HEK293 (cell line): ENCODE measurements around the gene THSD7A.

Experiments
- CTCF ChIA-PET: fragments of 350-600 bp; formaldehyde crosslinking; extraction: SDS; loops from one replicate; lab custom pipeline; 2021; ENCODE audit warnings: antibody characterized with exemption; lab: Yijun Ruan, JAX
- POLR2A ChIA-PET: fragments of 300-600 bp; formaldehyde crosslinking; extraction: SDS; loops from one replicate; lab custom pipeline; 2020; ENCODE audit warnings: antibody characterized with exemption, inconsistent platforms; lab: Yijun Ruan, JAX
- H3K27ac ChIP-seq: fragments of 200-500 bp; sonication (Bioruptor generic); 2 replicates; pipeline ENCODE4 v1.5.1; 2014; ENCODE audit warnings: low read depth, low read length, control low read depth, inconsistent platforms; ENCODE audit errors: extremely low read depth
- H3K36me3 ChIP-seq, 2 experiments: fragments of 200-500 bp in 1 of 2; sonication (Bioruptor generic) in 1 of 2; 1 replicate in 1 of 2; 2 replicates in 1 of 2; pipeline ENCODE4 v1.5.1; 2014 to 2017; ENCODE audit warnings: inconsistent platforms in 2 of 2, low read length in 2 of 2; ENCODE audit not compliant: control insufficient read depth in 2 of 2, insufficient read depth in 1 of 2
- H3K4me1 ChIP-seq: fragments of 200-500 bp; sonication (Bioruptor generic); 2 replicates; pipeline ENCODE4 v1.5.1; 2014; ENCODE audit warnings: mild to moderate bottlenecking, low read length, inconsistent platforms; ENCODE audit not compliant: control insufficient read depth, insufficient read depth
- H3K4me3 ChIP-seq: 2 replicates; pipeline ENCODE4 v1.5.1; 2011; ENCODE audit warnings: low read depth, mild to moderate bottlenecking, control low read depth, low read length, moderate library complexity
- H3K9me3 ChIP-seq: fragments of 200-500 bp; sonication (Bioruptor generic); 2 replicates; pipeline ENCODE4 v1.5.1; 2014; ENCODE audit warnings: low read depth, low read length, inconsistent platforms; ENCODE audit not compliant: control insufficient read depth, insufficient read depth
- BCL11B ChIP-seq: fragments of 450-650 bp; formaldehyde crosslinking; IDR thresholded peaks from 2 replicates; pipeline ENCODE4 v1.5.1; 2016; ENCODE audit warnings: low read depth, missing biosample characterization, missing genetic modification characterization
- MEIS1 ChIP-seq: sonication (generic); formaldehyde crosslinking; IDR thresholded peaks from 2 replicates; pipeline ENCODE4 v1.8.1; 2022; ENCODE audit warnings: missing genetic modification reagents, mild to moderate bottlenecking, borderline replicate concordance
- OVOL3 ChIP-seq: fragments of 450-650 bp; formaldehyde crosslinking; IDR thresholded peaks from 2 replicates; pipeline ENCODE4 v1.5.1; 2016; ENCODE audit warnings: missing biosample characterization, missing genetic modification characterization
- SP7 ChIP-seq: fragments of 450-650 bp; formaldehyde crosslinking; IDR thresholded peaks from 2 replicates; pipeline ENCODE4 v1.5.1; 2016; ENCODE audit warnings: missing biosample characterization, missing genetic modification characterization
- ZBTB20 ChIP-seq: fragments of 450-650 bp; formaldehyde crosslinking; IDR thresholded peaks from 2 replicates; pipeline ENCODE4 v1.5.1; 2016; ENCODE audit warnings: missing biosample characterization, missing genetic modification characterization
- ZFP3 ChIP-seq: fragments of 450-650 bp; formaldehyde crosslinking; IDR thresholded peaks from 2 replicates; pipeline ENCODE4 v1.5.1; 2016; ENCODE audit warnings: low read depth, missing biosample characterization, missing genetic modification characterization
- ZNF223 ChIP-seq: fragments of 450-650 bp; formaldehyde crosslinking; IDR thresholded peaks from 2 replicates; pipeline ENCODE4 v1.5.1; 2016; ENCODE audit warnings: missing biosample characterization, missing genetic modification characterization
- ZNF658 ChIP-seq: fragments of 450-650 bp; formaldehyde crosslinking; IDR thresholded peaks from 2 replicates; pipeline ENCODE4; 2016; ENCODE audit warnings: missing biosample characterization, missing genetic modification characterization
- ZNF660 ChIP-seq: fragments of 450-650 bp; IDR thresholded peaks from 2 replicates; pipeline ENCODE4 v1.5.1; 2018; ENCODE audit warnings: missing biosample characterization, mild to moderate bottlenecking, missing genetic modification characterization
- ZNF747 ChIP-seq: fragments of 450-650 bp; formaldehyde crosslinking; IDR thresholded peaks from 2 replicates; pipeline ENCODE4 v1.5.1; 2016; ENCODE audit warnings: missing biosample characterization, missing genetic modification characterization
- TF ChIP-seq, protein P1 (sequence below): fragments of 450-650 bp; formaldehyde crosslinking; IDR thresholded peaks from 2 replicates; pipeline ENCODE4 v1.5.1; 2016; ENCODE audit warnings: missing biosample characterization, missing genetic modification characterization, low read depth
- TF ChIP-seq, protein P2 (sequence below): sonication (generic); formaldehyde crosslinking; IDR thresholded peaks from 2 replicates; pipeline ENCODE4 v1.8.1; 2022; ENCODE audit warnings: mild to moderate bottlenecking, moderate library complexity, missing genetic modification reagents
- TF ChIP-seq, protein P3 (sequence below): fragments of 450-650 bp; formaldehyde crosslinking; IDR thresholded peaks from 2 replicates; pipeline ENCODE4 v1.5.1; 2016; ENCODE audit warnings: missing biosample characterization, missing genetic modification characterization
- TF ChIP-seq, protein P4 (sequence below): fragments of 450-650 bp; formaldehyde crosslinking; IDR thresholded peaks from 2 replicates; pipeline ENCODE4 v1.5.1; 2016; ENCODE audit warnings: missing biosample characterization, missing genetic modification characterization, borderline replicate concordance
- TF ChIP-seq, protein P5 (sequence below): fragments of 450-650 bp; formaldehyde crosslinking; IDR thresholded peaks from 2 replicates; pipeline ENCODE4 v1.5.1; 2016; ENCODE audit warnings: missing biosample characterization, missing genetic modification characterization
- TF ChIP-seq, protein P6 (sequence below): fragments of 450-650 bp; formaldehyde crosslinking; IDR thresholded peaks from 2 replicates; pipeline ENCODE4 v1.5.1; 2016; ENCODE audit warnings: missing biosample characterization, missing genetic modification characterization
- TF ChIP-seq, protein P7 (sequence below): fragments of 450-650 bp; formaldehyde crosslinking; IDR thresholded peaks from 2 replicates; pipeline ENCODE4 v1.5.1; 2016; ENCODE audit warnings: missing biosample characterization, missing genetic modification characterization, borderline replicate concordance

THSD7A gene

DNA sequence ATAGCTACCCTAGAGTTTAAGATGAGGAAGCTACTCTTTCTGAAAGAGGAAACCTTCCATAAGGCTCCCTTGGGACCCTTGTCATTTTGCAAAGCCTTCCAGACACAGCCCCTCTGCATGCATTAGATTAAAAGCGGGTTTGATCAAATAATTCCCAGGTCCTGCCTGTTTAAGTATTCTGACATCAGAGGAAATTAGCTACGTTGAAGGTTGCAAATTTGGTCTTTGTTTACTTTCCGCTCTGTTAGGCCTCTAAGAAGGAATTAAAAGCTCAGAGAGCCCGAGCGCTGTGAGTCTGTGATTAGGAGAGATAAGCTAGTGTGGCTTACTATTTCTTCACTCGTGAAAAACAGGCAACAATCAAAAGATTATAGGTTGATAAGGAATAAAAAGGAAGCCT lies 1.4 kb upstream of the THSD7A start (continued):
- TF ChIP-seq ZNF660 (tag by site-specific recombination) (no peak), SP7 (tag by site-specific recombination) (0 out of 2 replicates have a peak, but pooled peaks have one; percentile 13), ZNF223 (tag by site-specific recombination) (no peak)
- TF ChIP-seq, protein P1, sequence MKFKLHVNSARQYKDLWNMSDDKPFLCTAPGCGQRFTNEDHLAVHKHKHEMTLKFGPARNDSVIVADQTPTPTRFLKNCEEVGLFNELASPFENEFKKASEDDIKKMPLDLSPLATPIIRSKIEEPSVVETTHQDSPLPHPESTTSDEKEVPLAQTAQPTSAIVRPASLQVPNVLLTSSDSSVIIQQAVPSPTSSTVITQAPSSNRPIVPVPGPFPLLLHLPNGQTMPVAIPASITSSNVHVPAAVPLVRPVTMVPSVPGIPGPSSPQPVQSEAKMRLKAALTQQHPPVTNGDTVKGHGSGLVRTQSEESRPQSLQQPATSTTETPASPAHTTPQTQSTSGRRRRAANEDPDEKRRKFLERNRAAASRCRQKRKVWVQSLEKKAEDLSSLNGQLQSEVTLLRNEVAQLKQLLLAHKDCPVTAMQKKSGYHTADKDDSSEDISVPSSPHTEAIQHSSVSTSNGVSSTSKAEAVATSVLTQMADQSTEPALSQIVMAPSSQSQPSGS, result no peak

DNA sequence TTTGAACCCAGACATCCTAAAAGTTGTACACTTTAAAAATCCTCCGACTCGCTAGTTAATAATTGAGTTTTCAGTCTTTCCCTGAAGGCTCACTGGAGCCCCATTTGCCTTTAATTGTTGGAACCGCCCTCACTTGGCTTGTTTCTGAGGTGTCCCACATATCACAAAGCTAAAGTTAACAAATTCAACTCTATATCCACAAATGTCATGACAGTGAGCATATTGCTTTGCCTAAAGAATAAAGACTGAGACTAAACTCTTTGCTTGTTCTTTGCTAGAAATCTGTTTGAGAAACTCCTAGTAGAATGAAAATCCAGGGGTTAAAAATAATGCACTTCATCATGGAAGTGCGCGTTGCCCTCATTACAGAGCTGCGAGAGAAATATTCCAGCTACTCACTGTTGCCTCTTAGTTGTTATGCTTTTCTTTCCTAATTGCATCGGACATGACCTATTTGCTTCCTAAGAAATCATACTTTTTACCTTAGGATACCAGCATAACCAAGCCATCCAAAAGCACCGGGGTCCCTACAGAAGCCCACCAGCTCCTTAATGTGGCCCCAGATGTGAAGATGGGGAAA lies 752 bp downstream of the THSD7A start:
- Histone ChIP-seq H3K4me3 (peak overlapping the region; percentile 58), H3K4me1 (peaks cover 2% of the 10 kb centered on the region), H3K36me3 (no peaks in the 10 kb centered on the region), H3K9me3 (no peaks in the 10 kb centered on the region), H3K27ac (peak overlapping the region; percentile 58; the same call in 1 of the 2 replicates)
- CTCF ChIA-PET, result interaction anchor here (1.3 kb wide), 1 partner anchor 627 kb away, joined by 4 read pairs; no protein-coding TSS in a partner anchor
- POLR2A ChIA-PET, result no interaction called here
- 0 out of 2 replicates have a peak, but pooled peaks have one; percentile 33 for TF ChIP-seq MEIS1 (CRISPR knock-in tag)
- TF ChIP-seq, protein P2, sequence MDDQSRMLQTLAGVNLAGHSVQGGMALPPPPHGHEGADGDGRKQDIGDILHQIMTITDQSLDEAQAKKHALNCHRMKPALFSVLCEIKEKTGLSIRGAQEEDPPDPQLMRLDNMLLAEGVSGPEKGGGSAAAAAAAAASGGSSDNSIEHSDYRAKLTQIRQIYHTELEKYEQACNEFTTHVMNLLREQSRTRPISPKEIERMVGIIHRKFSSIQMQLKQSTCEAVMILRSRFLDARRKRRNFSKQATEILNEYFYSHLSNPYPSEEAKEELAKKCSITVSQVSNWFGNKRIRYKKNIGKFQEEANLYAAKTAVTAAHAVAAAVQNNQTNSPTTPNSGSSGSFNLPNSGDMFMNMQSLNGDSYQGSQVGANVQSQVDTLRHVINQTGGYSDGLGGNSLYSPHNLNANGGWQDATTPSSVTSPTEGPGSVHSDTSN, result no peak
- TF ChIP-seq, protein P3, sequence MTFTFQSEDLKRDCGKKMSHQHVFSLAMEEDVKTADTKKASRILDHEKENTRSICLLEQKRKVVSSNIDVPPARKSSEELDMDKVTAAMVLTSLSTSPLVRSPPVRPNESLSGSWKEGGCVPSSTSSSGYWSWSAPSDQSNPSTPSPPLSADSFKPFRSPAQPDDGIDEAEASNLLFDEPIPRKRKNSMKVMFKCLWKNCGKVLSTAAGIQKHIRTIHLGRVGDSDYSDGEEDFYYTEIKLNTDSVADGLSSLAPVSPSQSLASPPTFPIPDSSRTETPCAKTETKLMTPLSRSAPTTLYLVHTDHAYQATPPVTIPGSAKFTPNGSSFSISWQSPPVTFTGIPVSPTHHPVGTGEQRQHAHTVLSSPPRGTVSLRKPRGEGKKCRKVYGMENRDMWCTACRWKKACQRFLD (tag by site-specific recombination), result no peak
- TF ChIP-seq, protein P4, sequence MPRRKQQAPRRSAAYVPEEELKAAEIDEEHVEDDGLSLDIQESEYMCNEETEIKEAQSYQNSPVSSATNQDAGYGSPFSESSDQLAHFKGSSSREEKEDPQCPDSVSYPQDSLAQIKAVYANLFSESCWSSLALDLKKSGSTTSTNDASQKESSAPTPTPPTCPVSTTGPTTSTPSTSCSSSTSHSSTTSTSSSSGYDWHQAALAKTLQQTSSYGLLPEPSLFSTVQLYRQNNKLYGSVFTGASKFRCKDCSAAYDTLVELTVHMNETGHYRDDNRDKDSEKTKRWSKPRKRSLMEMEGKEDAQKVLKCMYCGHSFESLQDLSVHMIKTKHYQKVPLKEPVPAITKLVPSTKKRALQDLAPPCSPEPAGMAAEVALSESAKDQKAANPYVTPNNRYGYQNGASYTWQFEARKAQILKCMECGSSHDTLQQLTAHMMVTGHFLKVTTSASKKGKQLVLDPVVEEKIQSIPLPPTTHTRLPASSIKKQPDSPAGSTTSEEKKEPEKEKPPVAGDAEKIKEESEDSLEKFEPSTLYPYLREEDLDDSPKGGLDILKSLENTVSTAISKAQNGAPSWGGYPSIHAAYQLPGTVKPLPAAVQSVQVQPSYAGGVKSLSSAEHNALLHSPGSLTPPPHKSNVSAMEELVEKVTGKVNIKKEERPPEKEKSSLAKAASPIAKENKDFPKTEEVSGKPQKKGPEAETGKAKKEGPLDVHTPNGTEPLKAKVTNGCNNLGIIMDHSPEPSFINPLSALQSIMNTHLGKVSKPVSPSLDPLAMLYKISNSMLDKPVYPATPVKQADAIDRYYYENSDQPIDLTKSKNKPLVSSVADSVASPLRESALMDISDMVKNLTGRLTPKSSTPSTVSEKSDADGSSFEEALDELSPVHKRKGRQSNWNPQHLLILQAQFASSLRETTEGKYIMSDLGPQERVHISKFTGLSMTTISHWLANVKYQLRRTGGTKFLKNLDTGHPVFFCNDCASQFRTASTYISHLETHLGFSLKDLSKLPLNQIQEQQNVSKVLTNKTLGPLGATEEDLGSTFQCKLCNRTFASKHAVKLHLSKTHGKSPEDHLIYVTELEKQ (tag by site-specific recombination), result no peak
- TF ChIP-seq, all 188 proteins: peak for 1

DNA sequence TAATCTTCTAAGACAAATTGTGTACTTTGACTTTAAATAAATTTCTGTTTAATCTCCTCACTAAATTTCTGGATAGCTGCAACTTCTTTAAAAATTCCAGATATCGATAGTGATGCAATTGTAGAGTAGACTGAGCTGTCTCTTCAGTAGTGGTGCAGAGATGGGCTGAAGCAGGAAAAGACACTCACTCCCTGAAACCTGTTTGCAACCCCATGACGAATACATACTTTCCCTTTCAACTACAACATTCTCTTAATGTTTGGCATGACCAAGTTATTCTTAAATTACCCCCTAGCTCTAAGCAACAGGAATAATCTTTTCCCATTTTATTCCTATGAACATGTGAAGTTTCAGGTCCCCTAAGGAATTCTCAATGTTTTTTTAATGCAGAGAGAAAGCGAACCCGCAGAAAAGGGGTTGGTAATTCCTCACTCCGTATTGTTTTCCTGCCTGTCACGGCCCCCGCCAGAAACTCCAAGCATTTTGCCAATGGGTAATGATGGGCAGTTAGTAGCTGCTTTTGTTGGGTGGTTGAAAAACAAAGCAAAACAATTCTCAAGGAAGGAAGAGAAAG lies 1.3 kb downstream of the THSD7A start:
- POLR2A ChIA-PET, result no interaction called here
- peak overlapping the region; percentile 58 for H3K4me3 ChIP-seq
- H3K4me1 ChIP-seq, result peaks cover 2% of the 10 kb centered on the region
- H3K36me3 ChIP-seq, result no peaks in the 10 kb centered on the region
- CTCF ChIA-PET, result interaction anchor here (0.7 to 1.4 kb wide), 4 partner anchors 9 to 628 kb away, joined by 3 to 5 read pairs (median 4); no protein-coding TSS in a partner anchor
- H3K9me3 ChIP-seq, result no peaks in the 10 kb centered on the region
- H3K27ac ChIP-seq, result peak overlapping the region; percentile 58; the same call in 1 of the 2 replicates
- TF ChIP-seq ZBTB20 (0 out of 2 replicates have a peak, but pooled peaks have one; percentile 7), BCL11B (tag by site-specific recombination) (no peak)

DNA sequence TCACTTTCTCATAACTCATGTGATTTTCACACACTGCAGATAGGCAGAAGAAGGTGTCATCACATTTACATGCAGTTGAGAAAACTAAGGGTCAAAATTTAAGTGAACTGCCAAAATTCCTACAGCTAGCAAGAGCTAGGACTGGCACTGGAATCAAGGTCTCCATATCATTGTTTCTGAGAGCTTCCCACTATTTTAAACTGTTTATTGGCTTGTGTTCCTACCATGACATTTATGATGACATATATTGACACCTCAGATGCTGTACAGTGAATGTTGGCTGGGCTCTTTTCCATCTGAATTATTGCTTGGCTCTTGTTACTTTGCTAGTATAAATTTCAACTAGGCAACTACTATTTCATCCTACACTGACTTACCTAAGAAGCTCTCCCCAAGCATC lies 2.0 kb downstream of the THSD7A start:
- ChIA-PET CTCF (interaction anchor here (0.9 to 1.4 kb wide), 2 partner anchors 10 to 486 kb away, joined by 3 to 5 read pairs; no protein-coding TSS in a partner anchor), POLR2A (no interaction called here)
- H3K27ac ChIP-seq, result no peak overlapping the region
- TF ChIP-seq ZFP3 (tag by site-specific recombination) (no peak), ZNF747 (no peak), OVOL3 (tag by site-specific recombination) (no peak), ZNF658 (no peak)
- TF ChIP-seq, protein P5, sequence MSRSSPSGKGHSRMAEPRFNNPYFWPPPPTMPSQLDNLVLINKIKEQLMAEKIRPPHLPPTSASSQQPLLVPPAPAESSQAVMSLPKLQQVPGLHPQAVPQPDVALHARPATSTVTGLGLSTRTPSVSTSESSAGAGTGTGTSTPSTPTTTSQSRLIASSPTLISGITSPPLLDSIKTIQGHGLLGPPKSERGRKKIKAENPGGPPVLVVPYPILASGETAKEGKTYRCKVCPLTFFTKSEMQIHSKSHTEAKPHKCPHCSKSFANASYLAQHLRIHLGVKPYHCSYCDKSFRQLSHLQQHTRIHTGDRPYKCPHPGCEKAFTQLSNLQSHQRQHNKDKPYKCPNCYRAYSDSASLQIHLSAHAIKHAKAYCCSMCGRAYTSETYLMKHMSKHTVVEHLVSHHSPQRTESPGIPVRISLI (tag by site-specific recombination), result no peak
- TF ChIP-seq, protein P6, sequence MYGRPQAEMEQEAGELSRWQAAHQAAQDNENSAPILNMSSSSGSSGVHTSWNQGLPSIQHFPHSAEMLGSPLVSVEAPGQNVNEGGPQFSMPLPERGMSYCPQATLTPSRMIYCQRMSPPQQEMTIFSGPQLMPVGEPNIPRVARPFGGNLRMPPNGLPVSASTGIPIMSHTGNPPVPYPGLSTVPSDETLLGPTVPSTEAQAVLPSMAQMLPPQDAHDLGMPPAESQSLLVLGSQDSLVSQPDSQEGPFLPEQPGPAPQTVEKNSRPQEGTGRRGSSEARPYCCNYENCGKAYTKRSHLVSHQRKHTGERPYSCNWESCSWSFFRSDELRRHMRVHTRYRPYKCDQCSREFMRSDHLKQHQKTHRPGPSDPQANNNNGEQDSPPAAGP (tag by site-specific recombination), result no peak
- TF ChIP-seq, protein P7, sequence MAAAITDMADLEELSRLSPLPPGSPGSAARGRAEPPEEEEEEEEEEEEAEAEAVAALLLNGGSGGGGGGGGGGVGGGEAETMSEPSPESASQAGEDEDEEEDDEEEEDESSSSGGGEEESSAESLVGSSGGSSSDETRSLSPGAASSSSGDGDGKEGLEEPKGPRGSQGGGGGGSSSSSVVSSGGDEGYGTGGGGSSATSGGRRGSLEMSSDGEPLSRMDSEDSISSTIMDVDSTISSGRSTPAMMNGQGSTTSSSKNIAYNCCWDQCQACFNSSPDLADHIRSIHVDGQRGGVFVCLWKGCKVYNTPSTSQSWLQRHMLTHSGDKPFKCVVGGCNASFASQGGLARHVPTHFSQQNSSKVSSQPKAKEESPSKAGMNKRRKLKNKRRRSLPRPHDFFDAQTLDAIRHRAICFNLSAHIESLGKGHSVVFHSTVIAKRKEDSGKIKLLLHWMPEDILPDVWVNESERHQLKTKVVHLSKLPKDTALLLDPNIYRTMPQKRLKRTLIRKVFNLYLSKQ, result no peak

More for the DNA sequence above, 2.0 kb downstream of the THSD7A start:
- Histone ChIP-seq H3K4me1 (peaks cover 2% of the 10 kb centered on the region), H3K9me3 (no peaks in the 10 kb centered on the region), H3K36me3 (no peaks in the 10 kb centered on the region), H3K4me3 (no peak overlapping the region)
